NCI-H2196 (cell line): ENCODE results near the gene METTL9.
A peak's percentile ranks its signal among the peaks of the same experiment; 100 is the strongest.
"Not testable (repeated sequence)": the region's sequence is repeated elsewhere in the genome, so short reads cannot be mapped to it uniquely, and the experiment has no call there.

ENCODE experiments used
- DNase-seq: peaks from one replicate; lab custom pipeline; 2025; ENCODE audit not compliant: unreplicated experiment; lab: John Stamatoyannopoulos, UW

Gene METTL9

GRCh38 chr16:21599122-21600030 is at the start of gene METTL9:
Gene METTL9 (plus strand): TSS chr16:21599577. CDS start chr16:21599734, 157 bp downstream.
- DNase-seq = peak; percentile 94

- DNase-seq = not testable (repeated sequence)
These were observed 49.4 kb upstream of the METTL9 start for GRCh38 chr16:21549975-21550374.

- DNase-seq = not testable (repeated sequence)
These were observed 48.9 kb upstream of the METTL9 start for GRCh38 chr16:21550435-21550834.

- DNase-seq = not testable (repeated sequence)
These were observed 48.3 kb upstream of the METTL9 start for GRCh38 chr16:21551076-21551475.

- not testable (repeated sequence) for DNase-seq
These were observed 47.8 kb upstream of the METTL9 start for GRCh38 chr16:21551600-21551999.

GRCh38 chr16:21553481-21554296 is 45.7 kb upstream of the METTL9 start:
- not testable (repeated sequence) for DNase-seq

- DNase-seq = peak; percentile 95
These were observed 44.4 kb upstream of the METTL9 start for GRCh38 chr16:21554795-21555585.

GRCh38 chr16:21555621-21556020 is 43.8 kb upstream of the METTL9 start:
- DNase-seq = not testable (repeated sequence)

- DNase-seq = not testable (repeated sequence)
These were observed 43.3 kb upstream of the METTL9 start for GRCh38 chr16:21556026-21556595.

- DNase-seq = peak; percentile 55
These were observed 42.6 kb upstream of the METTL9 start for GRCh38 chr16:21556651-21557241.

- no peak for DNase-seq
These were observed 38.9 kb upstream of the METTL9 start for GRCh38 chr16:21560462-21560861.

- DNase-seq = no peak
These were observed 35.7 kb upstream of the METTL9 start for GRCh38 chr16:21563676-21564075.

GRCh38 chr16:21564367-21564766 is 35.0 kb upstream of the METTL9 start:
- not testable (repeated sequence) for DNase-seq

- DNase-seq = no peak
These were observed 33.9 kb upstream of the METTL9 start for GRCh38 chr16:21565507-21565860.

- peak; percentile 64 for DNase-seq
These were observed 33.3 kb upstream of the METTL9 start for GRCh38 chr16:21565861-21566669.

- no peak for DNase-seq
These were observed 32.4 kb upstream of the METTL9 start for GRCh38 chr16:21566891-21567414.

GRCh38 chr16:21567496-21567895 is 31.9 kb upstream of the METTL9 start:
- not testable (repeated sequence) for DNase-seq

- DNase-seq = no peak
These were observed 30.7 kb upstream of the METTL9 start for GRCh38 chr16:21568502-21569189.

GRCh38 chr16:21570676-21571017 is 28.7 kb upstream of the METTL9 start:
- no peak for DNase-seq
